ENCODE measurements around the gene COL23A1. TPM values are rescaled to one million over a fixed set of nuclear protein-coding genes. Genes with fewer than 3 reads are reported as not detected.

Gene COL23A1
- total and polyA plus RNA-seq, 2 experiments from 2014 or later: 4.8 to 8.2 TPM

DNA sequence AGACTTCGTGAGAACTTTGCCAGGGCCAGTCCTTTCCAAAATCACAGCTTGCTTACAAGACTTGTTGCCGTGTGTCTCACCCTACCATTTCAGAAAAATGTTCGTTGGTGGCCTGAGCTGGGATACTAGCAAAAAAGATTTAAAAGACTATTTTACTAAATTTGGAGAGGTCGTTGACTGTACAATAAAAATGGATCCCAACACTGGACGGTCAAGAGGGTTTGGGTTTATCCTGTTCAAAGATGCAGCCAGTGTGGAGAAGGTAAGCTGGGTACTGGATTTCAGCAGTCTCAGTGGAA, 384.5 kb downstream of the COL23A1 start (continued):
- TF ChIP-seq, protein P1, sequence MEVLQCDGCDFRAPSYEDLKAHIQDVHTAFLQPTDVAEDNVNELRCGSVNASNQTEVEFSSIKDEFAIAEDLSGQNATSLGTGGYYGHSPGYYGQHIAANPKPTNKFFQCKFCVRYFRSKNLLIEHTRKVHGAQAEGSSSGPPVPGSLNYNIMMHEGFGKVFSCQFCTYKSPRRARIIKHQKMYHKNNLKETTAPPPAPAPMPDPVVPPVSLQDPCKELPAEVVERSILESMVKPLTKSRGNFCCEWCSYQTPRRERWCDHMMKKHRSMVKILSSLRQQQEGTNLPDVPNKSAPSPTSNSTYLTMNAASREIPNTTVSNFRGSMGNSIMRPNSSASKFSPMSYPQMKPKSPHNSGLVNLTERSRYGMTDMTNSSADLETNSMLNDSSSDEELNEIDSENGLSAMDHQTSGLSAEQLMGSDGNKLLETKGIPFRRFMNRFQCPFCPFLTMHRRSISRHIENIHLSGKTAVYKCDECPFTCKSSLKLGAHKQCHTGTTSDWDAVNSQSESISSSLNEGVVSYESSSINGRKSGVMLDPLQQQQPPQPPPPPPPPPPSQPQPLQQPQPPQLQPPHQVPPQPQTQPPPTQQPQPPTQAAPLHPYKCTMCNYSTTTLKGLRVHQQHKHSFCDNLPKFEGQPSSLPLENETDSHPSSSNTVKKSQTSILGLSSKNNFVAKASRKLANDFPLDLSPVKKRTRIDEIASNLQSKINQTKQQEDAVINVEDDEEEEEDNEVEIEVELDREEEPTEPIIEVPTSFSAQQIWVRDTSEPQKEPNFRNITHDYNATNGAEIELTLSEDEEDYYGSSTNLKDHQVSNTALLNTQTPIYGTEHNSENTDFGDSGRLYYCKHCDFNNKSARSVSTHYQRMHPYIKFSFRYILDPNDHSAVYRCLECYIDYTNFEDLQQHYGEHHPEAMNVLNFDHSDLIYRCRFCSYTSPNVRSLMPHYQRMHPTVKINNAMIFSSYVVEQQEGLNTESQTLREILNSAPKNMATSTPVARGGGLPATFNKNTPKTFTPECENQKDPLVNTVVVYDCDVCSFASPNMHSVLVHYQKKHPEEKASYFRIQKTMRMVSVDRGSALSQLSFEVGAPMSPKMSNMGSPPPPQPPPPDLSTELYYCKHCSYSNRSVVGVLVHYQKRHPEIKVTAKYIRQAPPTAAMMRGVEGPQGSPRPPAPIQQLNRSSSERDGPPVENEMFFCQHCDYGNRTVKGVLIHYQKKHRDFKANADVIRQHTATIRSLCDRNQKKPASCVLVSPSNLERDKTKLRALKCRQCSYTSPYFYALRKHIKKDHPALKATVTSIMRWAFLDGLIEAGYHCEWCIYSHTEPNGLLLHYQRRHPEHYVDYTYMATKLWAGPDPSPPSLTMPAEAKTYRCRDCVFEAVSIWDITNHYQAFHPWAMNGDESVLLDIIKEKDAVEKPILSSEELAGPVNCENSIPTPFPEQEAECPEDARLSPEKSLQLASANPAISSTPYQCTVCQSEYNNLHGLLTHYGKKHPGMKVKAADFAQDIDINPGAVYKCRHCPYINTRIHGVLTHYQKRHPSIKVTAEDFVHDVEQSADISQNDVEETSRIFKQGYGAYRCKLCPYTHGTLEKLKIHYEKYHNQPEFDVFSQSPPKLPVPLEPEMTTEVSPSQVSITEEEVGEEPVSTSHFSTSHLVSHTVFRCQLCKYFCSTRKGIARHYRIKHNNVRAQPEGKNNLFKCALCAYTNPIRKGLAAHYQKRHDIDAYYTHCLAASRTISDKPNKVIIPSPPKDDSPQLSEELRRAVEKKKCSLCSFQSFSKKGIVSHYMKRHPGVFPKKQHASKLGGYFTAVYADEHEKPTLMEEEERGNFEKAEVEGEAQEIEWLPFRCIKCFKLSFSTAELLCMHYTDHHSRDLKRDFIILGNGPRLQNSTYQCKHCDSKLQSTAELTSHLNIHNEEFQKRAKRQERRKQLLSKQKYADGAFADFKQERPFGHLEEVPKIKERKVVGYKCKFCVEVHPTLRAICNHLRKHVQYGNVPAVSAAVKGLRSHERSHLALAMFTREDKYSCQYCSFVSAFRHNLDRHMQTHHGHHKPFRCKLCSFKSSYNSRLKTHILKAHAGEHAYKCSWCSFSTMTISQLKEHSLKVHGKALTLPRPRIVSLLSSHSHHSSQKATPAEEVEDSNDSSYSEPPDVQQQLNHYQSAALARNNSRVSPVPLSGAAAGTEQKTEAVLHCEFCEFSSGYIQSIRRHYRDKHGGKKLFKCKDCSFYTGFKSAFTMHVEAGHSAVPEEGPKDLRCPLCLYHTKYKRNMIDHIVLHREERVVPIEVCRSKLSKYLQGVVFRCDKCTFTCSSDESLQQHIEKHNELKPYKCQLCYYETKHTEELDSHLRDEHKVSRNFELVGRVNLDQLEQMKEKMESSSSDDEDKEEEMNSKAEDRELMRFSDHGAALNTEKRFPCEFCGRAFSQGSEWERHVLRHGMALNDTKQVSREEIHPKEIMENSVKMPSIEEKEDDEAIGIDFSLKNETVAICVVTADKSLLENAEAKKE (CRISPR knock-in tag; IDR thresholded peaks at IDR 0.05): no peak
- no peak for TF ChIP-seq JUNB (IDR thresholded peaks at IDR 0.05; ENCODE audit: unreplicated experiment)
- no peak for TF ChIP-seq EZH2 (IDR thresholded peaks at IDR 0.05; ENCODE audit: low read depth, unreplicated experiment)
- TF ChIP-seq ZNF331 (CRISPR knock-in tag; IDR thresholded peaks at IDR 0.05; ENCODE audit: low read depth): no peak

DNA sequence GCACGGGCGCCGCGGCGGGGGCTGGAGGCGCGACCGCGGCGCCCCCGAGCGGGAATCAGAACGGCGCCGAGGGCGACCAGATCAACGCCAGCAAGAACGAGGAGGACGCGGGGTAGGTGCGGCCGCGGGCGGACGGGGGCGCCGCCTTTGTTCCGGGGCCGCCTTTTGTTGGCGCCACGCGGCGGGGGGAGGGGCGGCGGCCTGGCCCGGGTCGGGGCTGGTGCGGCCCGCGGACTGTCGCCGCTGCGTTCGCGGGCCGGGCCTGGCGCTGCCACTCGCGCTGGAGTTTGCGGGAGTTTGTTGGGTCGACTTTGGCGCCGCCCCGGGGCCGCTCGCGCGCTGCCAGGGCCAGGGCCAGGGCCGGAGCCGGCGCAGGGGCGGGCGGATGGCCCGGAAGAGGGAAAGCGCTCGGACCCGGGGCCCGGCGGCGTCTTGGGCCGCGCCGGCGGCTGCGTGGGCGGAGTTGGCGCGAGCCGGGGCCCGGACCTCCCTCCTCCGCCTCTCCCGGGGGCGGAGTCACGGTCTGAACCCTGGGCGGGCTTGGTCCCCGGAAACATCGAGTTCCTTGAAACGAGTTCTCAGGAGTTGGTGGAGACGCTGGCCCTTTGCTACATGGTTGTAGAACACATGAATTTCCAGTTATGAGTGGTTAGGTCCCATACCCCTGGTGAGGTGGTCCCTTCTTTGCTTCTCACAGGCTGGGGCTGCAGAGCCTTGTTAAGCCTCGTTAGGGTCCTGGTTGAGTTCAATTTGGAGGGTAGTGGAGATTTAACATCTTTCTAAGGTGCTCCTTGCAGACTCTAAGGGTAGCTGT, 385.1 kb downstream of the COL23A1 start:
- Histone ChIP-seq H3K4me2 (peak overlapping the region; percentile 99), H3K79me2 (replicated peaks; ENCODE audit: insufficient read depth) (peaks cover 56% of the 10 kb centered on the region), H4K20me1 (replicated peaks; ENCODE audit: insufficient read depth) (peaks cover 48% of the 10 kb centered on the region), H3K4me3 (peak overlapping the region; percentile 100), H2AFZ (no peak overlapping the region), H3K36me3 (ENCODE audit: insufficient read depth) (peaks cover 48% of the 10 kb centered on the region), H3K9me2 (ENCODE audit: insufficient read depth) (no peaks in the 10 kb centered on the region), H3K4me1 (ENCODE audit: insufficient read depth) (peaks cover 23% of the 10 kb centered on the region), H3F3A (replicated peaks; ENCODE audit: low read depth) (peaks cover 48% of the 10 kb centered on the region), H3K27me3 (ENCODE audit: insufficient read depth) (no peaks in the 10 kb centered on the region), H3K27ac (ENCODE audit: low read depth) (peak overlapping the region; percentile 87)
- peak; percentile 33 for ATAC-seq
- H3K36me3 Mint-ChIP-seq (ENCODE audit: low read depth): peaks cover 53% of the 10 kb centered on the region
- H3K27me3 Mint-ChIP-seq (ENCODE audit: insufficient read depth, low read depth, poor library complexity): peaks cover 30% of the 10 kb centered on the region
- TF ChIP-seq EZH2phosphoT487 (IDR thresholded peaks at IDR 0.05; ENCODE audit: unreplicated experiment) (no peak), EZH2 (IDR thresholded peaks at IDR 0.05; ENCODE audit: low read depth, unreplicated experiment) (no peak)
- peaks cover 8% of the 10 kb centered on the region for H3K9me3 Mint-ChIP-seq
- H3K27ac Mint-ChIP-seq: peak overlapping the region; percentile 50; the same call in 1 of the 2 replicates
- peaks cover 40% of the 10 kb centered on the region for H3K4me1 Mint-ChIP-seq
- peak; percentile 82 for DNase-seq (ENCODE audit: low spot score)
- H3K4me3 Mint-ChIP-seq: peak overlapping the region; percentile 98

All from GM23338 (cell line).